Liver (tissue), 9 donors: Measurements from ENCODE around the gene LCP2. TPM values are rescaled to one million over a fixed set of nuclear protein-coding genes. Genes with fewer than 3 reads are reported as not detected.

Source experiments
- DNase-seq: peaks from one replicate; pipeline ENCODE4 v3.0.0-alpha.2; 2017; ENCODE audit warnings: low spot score
- H3K27ac ChIP-seq, 2 donors: one replicate each; pipeline ENCODE4 v1.7.0; 2013; ENCODE audit warnings: inconsistent platforms in 2 of 2, low read length in 2 of 2, control low read depth in 1 of 2, low read depth in 1 of 2, mild to moderate bottlenecking in 1 of 2
- H3K27me3 ChIP-seq, 4 donors: one replicate each; pipeline versions ENCODE4 v1.6.1 to v1.7.0; 2013; ENCODE audit warnings: low read length in 3 of 4, inconsistent platforms in 1 of 4, mild to moderate bottlenecking in 1 of 4, moderate library complexity in 1 of 4; ENCODE audit not compliant: control insufficient read depth in 4 of 4, insufficient read depth in 4 of 4
- H3K36me3 ChIP-seq, 4 donors: one replicate each; pipeline versions ENCODE4 v1.6.1 to v1.7.0; 2013; ENCODE audit warnings: low read length in 3 of 4, mild to moderate bottlenecking in 3 of 4, low read depth in 1 of 4, moderate library complexity in 1 of 4; ENCODE audit not compliant: control insufficient read depth in 4 of 4, insufficient read depth in 3 of 4
- H3K4me1 ChIP-seq, 4 donors: one replicate each; pipeline versions ENCODE4 v1.6.1 to v1.7.0; 2013; ENCODE audit warnings: low read length in 3 of 4, mild to moderate bottlenecking in 3 of 4, moderate library complexity in 1 of 4; ENCODE audit not compliant: control insufficient read depth in 4 of 4, insufficient read depth in 4 of 4
- H3K4me3 ChIP-seq, 3 donors: one replicate each; pipeline versions ENCODE4 v1.6.1 to v1.7.0; 2013; ENCODE audit warnings: low read length in 3 of 3, control low read depth in 1 of 3, low read depth in 1 of 3, mild to moderate bottlenecking in 1 of 3
- H3K9ac ChIP-seq, 2 donors: one replicate each; pipeline ENCODE4 v1.7.0; 2013; ENCODE audit warnings: low read length in 2 of 2, mild to moderate bottlenecking in 2 of 2, moderate library complexity in 2 of 2, control low read depth in 1 of 2, low read depth in 1 of 2
- H3K9me3 ChIP-seq, 4 donors: one replicate each; pipeline versions ENCODE4 v1.6.1 to v1.7.0; 2013; ENCODE audit warnings: low read length in 3 of 4; ENCODE audit not compliant: control insufficient read depth in 4 of 4
- ATF3 ChIP-seq: IDR thresholded peaks from 2 replicates; pipeline ENCODE4 v1.6.1; 2016; ENCODE audit warnings: antibody characterized with exemption
- CTCF ChIP-seq: fragments of 150-350 bp; IDR thresholded peaks from 2 replicates; pipeline ENCODE4 v1.5.1; 2017; ENCODE audit warnings: improper control_type of control experiment, low read depth, low read length; ENCODE audit not compliant: missing input control
- EGR1 ChIP-seq, 2 donors: IDR thresholded peaks; 2 replicates each; pipeline ENCODE4 v1.6.1; 2016 to 2018; ENCODE audit warnings: antibody characterized with exemption in 2 of 2, low read depth in 2 of 2
- FOXA1 ChIP-seq: IDR thresholded peaks from 2 replicates; pipeline ENCODE4 v1.6.1; 2016; ENCODE audit warnings: antibody characterized with exemption
- FOXA2 ChIP-seq: IDR thresholded peaks from 2 replicates; pipeline ENCODE4 v1.6.1; 2016; ENCODE audit warnings: antibody characterized with exemption
- HNF4G ChIP-seq: IDR thresholded peaks from 2 replicates; pipeline ENCODE4 v1.6.1; 2016; ENCODE audit warnings: antibody characterized with exemption
- JUND ChIP-seq, 2 donors: IDR thresholded peaks; 2 replicates each; pipeline ENCODE4 v1.6.1; 2016; ENCODE audit warnings: antibody characterized with exemption in 2 of 2
- MAX ChIP-seq: IDR thresholded peaks from 2 replicates; pipeline ENCODE4 v1.6.1; 2016; ENCODE audit warnings: antibody characterized with exemption
- NR2F2 ChIP-seq: IDR thresholded peaks from 2 replicates; pipeline ENCODE4 v1.6.1; 2016; ENCODE audit warnings: antibody characterized with exemption
- RAD21 ChIP-seq, 2 donors: IDR thresholded peaks; 2 replicates each; pipeline ENCODE4 v1.6.1; 2016; ENCODE audit warnings: antibody characterized with exemption in 2 of 2, mild to moderate bottlenecking in 2 of 2
- REST ChIP-seq: IDR thresholded peaks from 2 replicates; pipeline ENCODE4 v1.6.1; 2016; ENCODE audit warnings: antibody characterized with exemption, mild to moderate bottlenecking
- RXRA ChIP-seq, 2 donors: IDR thresholded peaks; 2 replicates each; pipeline ENCODE4 v1.6.1; 2017 to 2018; ENCODE audit warnings: antibody characterized with exemption in 2 of 2, mild to moderate bottlenecking in 1 of 2
- SP1 ChIP-seq: IDR thresholded peaks from 2 replicates; pipeline ENCODE4 v1.6.1; 2018; ENCODE audit warnings: antibody characterized with exemption, mild to moderate bottlenecking
- YY1 ChIP-seq: IDR thresholded peaks from 2 replicates; pipeline ENCODE4 v1.6.1; 2016; ENCODE audit warnings: antibody characterized with exemption, mild to moderate bottlenecking
- WGBS: extraction: QIAGEN DNeasy Blood & Tissue Kit; methylation state at CpG from one replicate; pipeline ENCODE4 v1.1.7; 2013; 5-methylcytosine and 5-hydroxymethylcytosine counted together
- polyA plus RNA-seq, 2 donors: library from polyadenylated mRNA; stranded (reverse) in 1 of 2; unstranded in 1 of 2; fragments of 200-250 nt in 1 of 2; fragments of >200 nt in 1 of 2; fragmentation: Nextera tagmentation in 1 of 2; extraction: Ambion mirVana in 1 of 2; gene quantifications; one replicate each; pipeline versions ENCODE4 v1.2.1 to v1.2.3, GENCODE V29; 2013 to 2015
- total RNA-seq, 2 donors: library from RNA; depleted of rRNA; stranded (reverse); fragments of >200 nt; gene quantifications; one replicate each; pipeline ENCODE4 v1.2.3, GENCODE V29; 2014
- donor health status: healthy.
- donor health status: healthy.
- donor health status: healthy.
- donor health status: healthy.
- donor health status: healthy.

Gene LCP2
- total and polyA plus RNA-seq, 4 donors = 3.6 to 16.3 (median 6.7) TPM

- no peak for TF ChIP-seq REST
- no peak for TF ChIP-seq ATF3
Observed at GRCh38 chr5:170305016-170305645, 7.6 kb upstream of the LCP2 start (continued).

- Histone ChIP-seq H3K9ac (no peak overlapping the region), H3K4me1 (peaks cover 0 to 8% (median 0%) of the 10 kb centered on the region in 4 donors), H3K9me3 (no peaks in the 10 kb centered on the region), H3K27ac (peak overlapping the region in 1 of 2 donors; percentile 53), H3K4me3 (no peak overlapping the region), H3K27me3 (no peaks in the 10 kb centered on the region), H3K36me3 (no peaks in the 10 kb centered on the region)
- DNase-seq = no peak
- 81% methylated on average over 8 of the region's 8 CpGs for WGBS
- TF ChIP-seq CTCF (no peak), SP1 (no peak), ATF3 (no peak), RAD21 (IDR thresholded peaks at IDR 0.05) (no peak), MAX (no peak), YY1 (no peak), REST (no peak), RXRA (IDR thresholded peaks at IDR 0.05) (no peak), FOXA2 (no peak), HNF4G (no peak), EGR1 (IDR thresholded peaks at IDR 0.05; ENCODE audit: low read depth in 2 of 2) (no peak), FOXA1 (no peak), JUND (IDR thresholded peaks at IDR 0.05) (no peak), NR2F2 (no peak)
Observed at GRCh38 chr5:170303549-170303948, 6.0 kb upstream of the LCP2 start.
